ENCODE data around the gene BCL2L11.

DNA sequence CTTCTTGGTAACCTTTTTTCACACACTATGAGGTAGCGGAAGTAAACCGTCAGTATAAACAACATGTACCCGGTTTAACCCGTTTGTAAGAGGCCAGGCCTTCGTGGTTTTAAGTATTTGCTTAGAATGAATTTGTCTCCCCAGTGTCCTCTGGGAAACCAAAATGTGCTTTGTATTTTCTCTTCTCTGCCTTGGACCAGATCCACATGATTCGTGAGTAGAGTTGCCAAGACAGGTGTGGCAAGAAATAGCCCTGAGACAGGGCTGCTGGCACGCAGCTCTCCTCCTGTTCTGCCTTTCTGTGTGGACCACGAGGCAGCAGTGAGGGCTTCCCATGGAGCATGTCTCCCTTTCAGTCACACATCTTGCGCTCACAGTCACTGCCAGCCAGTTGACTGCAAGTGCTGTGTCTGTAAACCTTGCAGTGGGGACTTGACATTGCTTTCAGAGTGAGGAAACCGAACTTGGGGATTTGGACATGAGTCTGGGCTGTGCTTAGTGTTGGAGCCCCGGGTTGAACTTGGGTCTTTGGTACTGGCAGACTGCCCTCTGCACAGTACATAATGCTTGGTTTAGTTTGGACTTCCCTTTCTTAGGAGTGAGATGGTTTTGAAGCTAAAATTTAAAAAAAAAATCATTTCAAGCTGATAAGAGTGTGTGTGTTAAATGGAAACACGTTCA lies 19.1 kb downstream of the BCL2L11 start:
- TF ChIP-seq, protein P1, sequence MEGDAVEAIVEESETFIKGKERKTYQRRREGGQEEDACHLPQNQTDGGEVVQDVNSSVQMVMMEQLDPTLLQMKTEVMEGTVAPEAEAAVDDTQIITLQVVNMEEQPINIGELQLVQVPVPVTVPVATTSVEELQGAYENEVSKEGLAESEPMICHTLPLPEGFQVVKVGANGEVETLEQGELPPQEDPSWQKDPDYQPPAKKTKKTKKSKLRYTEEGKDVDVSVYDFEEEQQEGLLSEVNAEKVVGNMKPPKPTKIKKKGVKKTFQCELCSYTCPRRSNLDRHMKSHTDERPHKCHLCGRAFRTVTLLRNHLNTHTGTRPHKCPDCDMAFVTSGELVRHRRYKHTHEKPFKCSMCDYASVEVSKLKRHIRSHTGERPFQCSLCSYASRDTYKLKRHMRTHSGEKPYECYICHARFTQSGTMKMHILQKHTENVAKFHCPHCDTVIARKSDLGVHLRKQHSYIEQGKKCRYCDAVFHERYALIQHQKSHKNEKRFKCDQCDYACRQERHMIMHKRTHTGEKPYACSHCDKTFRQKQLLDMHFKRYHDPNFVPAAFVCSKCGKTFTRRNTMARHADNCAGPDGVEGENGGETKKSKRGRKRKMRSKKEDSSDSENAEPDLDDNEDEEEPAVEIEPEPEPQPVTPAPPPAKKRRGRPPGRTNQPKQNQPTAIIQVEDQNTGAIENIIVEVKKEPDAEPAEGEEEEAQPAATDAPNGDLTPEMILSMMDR (IDR thresholded peaks at IDR 0.05; ENCODE audit: insufficient read depth, low read length) = no peak
- no peak for TF ChIP-seq GABPA (IDR thresholded peaks at IDR 0.05; ENCODE audit: low read depth)
- TF ChIP-seq, protein P2, sequence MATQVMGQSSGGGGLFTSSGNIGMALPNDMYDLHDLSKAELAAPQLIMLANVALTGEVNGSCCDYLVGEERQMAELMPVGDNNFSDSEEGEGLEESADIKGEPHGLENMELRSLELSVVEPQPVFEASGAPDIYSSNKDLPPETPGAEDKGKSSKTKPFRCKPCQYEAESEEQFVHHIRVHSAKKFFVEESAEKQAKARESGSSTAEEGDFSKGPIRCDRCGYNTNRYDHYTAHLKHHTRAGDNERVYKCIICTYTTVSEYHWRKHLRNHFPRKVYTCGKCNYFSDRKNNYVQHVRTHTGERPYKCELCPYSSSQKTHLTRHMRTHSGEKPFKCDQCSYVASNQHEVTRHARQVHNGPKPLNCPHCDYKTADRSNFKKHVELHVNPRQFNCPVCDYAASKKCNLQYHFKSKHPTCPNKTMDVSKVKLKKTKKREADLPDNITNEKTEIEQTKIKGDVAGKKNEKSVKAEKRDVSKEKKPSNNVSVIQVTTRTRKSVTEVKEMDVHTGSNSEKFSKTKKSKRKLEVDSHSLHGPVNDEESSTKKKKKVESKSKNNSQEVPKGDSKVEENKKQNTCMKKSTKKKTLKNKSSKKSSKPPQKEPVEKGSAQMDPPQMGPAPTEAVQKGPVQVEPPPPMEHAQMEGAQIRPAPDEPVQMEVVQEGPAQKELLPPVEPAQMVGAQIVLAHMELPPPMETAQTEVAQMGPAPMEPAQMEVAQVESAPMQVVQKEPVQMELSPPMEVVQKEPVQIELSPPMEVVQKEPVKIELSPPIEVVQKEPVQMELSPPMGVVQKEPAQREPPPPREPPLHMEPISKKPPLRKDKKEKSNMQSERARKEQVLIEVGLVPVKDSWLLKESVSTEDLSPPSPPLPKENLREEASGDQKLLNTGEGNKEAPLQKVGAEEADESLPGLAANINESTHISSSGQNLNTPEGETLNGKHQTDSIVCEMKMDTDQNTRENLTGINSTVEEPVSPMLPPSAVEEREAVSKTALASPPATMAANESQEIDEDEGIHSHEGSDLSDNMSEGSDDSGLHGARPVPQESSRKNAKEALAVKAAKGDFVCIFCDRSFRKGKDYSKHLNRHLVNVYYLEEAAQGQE (IDR thresholded peaks at IDR 0.05; ENCODE audit: insufficient replicate concordance, low read depth) = no peak

All from HL-60 (cell line).